GM19240 (cell line): ENCODE results near the gene SIAH1.
"Not testable (repeated sequence)": the region's sequence is repeated elsewhere in the genome, so short reads cannot be mapped to it uniquely, and the experiment has no call there.

Source experiments
- DNase-seq: peaks from one replicate; pipeline ENCODE4 v3.0.0; 2011; ENCODE audit warnings: low spot score; ENCODE audit not compliant: insufficient read length

Gene SIAH1

GRCh38 chr16:48366165-48367093, 18.8 kb downstream of the SIAH1 start:
- peak; percentile 27 for DNase-seq

DNA sequence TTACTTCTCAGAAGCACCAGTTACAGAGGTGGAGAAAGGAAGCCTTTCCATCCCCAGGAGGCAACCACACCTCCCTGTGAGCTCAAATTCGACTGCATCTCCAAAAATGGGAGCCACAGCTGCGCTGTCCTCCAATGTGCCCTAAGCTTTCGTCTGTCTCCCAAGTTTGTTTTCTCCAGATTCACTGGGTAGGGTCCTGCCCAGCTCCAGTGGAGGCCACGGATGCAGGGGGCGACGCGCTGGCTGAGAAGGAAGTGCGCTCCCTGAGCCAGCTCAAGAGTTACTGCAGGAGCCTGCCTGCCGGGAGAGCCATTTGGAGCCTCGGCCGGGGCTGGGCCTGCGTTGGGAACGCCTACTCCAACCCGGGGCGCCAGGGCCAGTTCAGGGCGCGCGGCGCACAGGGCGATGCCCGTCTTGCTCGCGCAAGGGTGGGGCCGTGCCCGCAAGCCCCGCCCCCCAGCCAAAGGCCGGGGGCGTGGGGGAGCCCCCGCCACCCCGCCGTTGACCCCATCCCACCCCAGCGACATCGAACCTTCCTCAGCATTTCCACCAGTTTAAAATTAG, 19.5 kb downstream of the SIAH1 start:
- DNase-seq: peak; percentile 35

GRCh38 chr16:48365025-48365600, 20.1 kb downstream of the SIAH1 start:
- no peak for DNase-seq

DNA sequence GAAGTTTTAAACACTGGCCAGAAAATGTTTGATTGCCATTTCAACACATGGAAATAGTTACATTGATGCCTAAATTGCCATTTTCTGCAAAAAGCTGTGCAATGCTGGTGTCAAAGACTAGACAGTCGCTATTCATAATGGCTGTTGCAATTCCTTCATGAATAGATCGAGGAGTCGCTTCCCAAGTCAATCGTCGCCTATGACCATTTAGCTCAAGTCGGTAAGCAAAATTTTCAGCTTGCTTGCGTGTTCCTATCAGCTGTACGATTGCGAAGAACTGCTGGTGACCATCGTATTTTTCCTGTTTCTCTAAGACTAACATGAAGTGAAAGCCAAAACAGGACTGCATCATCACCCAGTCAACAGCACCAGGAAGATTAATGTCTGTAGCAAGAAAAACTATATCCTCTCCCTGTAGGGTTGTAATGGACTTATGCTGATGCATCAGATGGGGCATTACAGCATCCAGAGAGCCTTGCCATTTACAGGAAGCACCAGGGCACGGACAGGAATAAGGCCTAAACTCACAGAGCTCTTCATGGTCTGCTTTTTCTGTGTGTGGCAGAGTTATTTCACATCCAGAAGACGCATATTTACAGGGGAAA, 23.6 kb downstream of the SIAH1 start:
- no peak for DNase-seq

- DNase-seq: no peak
Observed at GRCh38 chr16:48361012-48361411, 24.2 kb downstream of the SIAH1 start.

DNA sequence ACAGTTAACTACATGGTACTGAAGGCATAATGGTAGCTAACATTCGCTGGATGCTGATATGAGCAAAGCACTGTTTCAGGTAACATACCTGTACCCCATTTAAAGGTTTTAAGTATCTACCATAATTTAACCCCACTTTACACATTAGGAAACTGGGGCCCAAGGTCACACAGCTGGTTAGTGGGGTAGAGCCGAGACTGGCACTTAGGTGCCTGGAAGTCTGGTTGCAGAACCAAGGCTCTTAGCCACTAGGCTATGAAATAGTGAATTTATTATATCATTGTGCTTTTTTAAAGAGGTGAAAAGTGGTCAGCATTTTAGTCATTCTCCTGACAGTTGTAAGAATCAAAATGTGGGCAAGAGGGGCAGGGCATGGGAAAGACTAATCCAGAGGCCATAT, 25.2 kb downstream of the SIAH1 start:
- no peak for DNase-seq

DNA sequence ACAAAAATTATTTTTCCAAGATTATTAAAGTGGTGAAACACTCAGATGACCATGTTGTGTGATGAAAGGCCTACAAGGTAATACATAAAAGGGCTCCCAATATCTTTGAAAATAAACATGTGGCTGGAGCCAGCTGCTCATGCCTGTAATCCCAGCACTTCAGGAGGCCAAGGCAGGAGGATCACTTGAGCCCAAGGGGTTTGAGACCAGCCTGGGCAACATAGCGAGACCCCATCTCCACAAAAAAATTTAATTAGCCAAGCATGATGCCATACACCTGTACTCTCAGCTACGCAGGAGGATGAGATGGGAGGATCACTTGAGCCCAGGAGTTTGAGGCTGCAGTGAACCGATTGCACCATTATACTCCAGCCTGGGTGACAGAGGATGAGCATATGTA, 26.8 kb downstream of the SIAH1 start:
- DNase-seq: no peak

GRCh38 chr16:48356633-48357376, 28.4 kb downstream of the SIAH1 start:
- DNase-seq: no peak

DNA sequence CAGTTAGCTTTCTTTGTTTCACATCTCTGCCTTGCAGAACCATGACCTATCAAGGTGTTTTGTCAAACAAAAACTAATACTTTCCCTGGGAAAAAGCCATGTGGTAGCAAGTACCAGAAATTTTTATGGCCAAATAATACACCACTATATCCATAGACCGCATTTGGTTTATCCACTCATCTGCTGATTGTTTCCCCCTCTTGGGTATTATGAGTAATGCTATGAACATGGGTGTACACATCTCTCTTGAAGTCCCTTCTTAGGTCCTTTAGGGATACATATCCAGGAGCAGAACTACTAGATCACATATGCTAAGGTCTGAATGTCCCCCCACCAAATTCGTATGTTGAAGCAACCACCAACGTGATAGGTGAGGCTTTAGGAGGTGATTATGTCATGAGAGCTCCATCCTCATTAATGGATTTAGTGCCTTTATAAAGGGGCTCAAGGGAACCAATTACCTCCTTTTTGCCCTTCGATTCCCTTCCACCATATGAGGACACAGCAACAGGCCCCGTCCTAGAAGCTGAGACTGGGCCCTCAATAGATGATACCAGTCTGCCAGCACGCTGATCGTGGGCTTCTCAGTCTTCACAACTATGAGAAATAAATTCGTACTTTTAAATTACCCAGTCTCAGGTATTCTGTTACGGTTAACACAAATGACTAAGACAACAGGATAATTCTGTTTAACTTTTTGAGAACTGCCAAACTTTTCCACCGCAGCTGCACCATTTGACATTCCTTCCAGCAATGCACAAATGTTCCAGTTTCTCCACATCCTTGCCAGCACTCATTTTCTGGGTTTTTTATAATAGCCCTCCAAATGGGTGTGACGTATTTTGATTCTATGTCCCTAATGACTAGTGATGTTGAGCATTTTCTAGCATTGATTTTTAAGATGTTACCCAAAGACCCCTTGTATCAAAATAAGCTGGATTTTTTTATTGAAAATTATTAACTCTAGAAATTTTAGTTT, 30.0 kb downstream of the SIAH1 start:
- no peak for DNase-seq

GRCh38 chr16:48354385-48354784, 30.8 kb downstream of the SIAH1 start:
- not testable (repeated sequence) for DNase-seq

DNA sequence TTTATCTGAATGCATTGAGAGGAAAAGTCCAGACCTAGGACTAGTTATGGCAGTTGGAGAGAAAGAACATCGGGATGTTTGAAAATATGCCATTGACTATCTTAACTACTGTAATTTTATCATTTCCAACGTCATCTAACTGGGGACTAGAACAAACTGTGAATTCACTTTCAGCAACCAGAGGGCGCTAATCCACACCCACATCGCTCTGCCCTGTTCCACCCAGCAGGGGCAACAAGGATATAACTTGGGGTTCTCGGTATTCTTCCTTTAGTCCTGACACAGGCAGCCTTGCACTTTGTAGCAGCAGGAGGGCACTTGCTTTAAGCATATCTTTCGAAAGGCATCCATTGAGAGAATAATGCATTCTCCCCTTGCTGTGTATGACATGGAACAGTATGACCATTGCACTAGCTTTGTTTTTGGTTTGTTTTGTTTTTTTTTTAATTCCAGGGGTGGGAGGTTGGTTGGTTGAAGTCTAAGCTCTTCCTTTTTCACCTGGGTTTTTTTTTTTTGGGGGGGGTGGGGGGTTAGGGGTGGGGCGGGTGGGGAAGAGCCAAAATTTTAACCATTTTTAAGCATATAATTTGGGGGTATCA, 31.5 kb downstream of the SIAH1 start:
- DNase-seq: peak; percentile 60

GRCh38 chr16:48352648-48353390, 32.4 kb downstream of the SIAH1 start:
- DNase-seq: no peak

DNA sequence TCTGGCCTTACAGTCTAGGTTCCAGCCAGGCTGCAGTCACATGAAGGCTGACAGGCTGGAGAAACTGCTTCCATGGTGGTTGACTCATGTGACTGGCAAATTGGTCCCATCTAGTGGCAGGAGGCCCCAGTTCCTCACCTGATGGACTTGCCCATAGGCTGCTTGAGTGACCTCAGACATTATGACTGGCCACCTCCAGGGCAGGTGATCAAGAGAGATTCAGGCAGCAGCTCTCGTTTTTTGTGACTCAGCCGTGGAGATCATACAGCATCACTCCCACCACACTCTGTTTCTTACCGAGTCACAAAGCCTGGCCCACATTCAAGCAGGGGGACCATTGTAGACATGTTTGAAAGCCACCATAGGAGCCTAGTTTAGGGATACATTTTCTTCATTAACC, 34.5 kb downstream of the SIAH1 start:
- no peak for DNase-seq

DNA sequence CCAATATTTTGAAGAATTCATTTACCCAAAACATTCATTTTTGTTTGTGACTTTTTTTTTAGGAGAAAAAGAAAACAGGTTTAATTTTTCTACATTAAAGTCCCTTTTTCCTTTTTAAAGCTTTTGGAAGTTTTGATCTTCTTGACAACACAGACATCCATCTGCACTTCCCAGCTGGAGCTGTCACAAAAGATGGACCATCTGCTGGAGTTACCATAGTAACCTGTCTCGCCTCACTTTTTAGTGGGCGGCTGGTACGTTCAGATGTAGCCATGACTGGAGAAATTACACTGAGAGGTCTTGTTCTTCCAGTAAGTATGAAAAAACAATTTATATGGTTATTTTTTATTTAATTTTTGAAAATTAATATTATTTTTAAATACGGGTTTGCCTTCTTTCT, 37.2 kb downstream of the SIAH1 start:
- DNase-seq: no peak

DNA sequence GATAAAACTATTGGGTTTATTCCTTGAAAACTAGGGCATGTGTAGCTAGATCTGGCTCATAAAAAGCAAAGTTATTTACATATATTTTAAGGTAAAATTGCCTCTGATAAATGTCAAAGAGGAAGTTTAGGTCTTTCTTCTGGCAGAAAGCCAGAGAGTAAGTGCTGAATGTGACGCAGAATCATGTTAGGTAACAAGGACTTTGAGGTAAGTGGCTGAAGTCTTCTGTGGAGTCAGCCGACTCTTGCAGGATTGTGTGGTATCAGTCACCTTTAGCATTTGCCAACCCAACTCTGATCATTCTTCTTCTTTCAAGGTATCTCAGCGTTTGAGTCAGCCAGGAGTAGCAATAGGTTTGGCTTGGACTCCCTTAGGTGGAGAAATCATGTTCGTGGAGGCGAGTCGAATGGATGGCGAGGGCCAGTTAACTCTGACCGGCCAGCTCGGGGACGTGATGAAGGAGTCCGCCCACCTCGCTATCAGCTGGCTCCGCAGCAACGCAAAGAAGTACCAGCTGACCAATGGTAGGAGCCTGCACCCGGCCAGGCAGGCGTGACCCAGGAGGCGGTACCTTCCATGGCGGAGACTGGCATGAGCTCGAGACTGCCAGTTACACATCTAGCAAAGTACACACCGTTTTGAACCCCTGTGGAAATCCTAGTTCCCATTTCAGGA, 37.9 kb downstream of the SIAH1 start:
- no peak for DNase-seq

- DNase-seq: no peak
Observed at GRCh38 chr16:48342591-48342990, 42.6 kb downstream of the SIAH1 start.

GRCh38 chr16:48340054-48340453, 45.2 kb downstream of the SIAH1 start:
- no peak for DNase-seq

DNA sequence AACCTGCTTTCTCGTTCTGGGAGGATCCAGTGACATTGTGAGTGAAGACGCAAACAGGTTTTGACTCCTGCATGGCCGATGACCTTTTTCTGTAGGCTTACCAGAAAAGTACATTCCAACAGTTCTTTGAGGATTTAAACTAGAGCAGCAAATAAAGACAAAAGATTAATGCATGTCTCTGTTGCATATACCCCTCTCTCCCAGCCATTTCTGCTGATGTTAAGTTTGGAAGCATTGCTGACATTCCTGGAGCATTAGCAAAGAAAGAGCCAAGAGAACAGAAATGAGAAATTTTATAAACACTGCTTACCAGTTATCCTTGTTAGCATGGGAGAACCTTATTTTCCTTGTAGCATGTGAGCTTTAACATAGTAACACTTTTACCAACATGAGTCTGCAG, 49.3 kb downstream of the SIAH1 start:
- DNase-seq: no peak

- DNase-seq: no peak
Observed at GRCh38 chr16:48334325-48334724, 50.9 kb downstream of the SIAH1 start.
